Left colon (tissue), 2 donors: ENCODE measurements around the gene FSD1. TPM values are rescaled to one million over a fixed set of nuclear protein-coding genes. Genes with fewer than 3 reads are reported as not detected.
"Not testable (repeated sequence)": the region's sequence is repeated elsewhere in the genome, so short reads cannot be mapped to it uniquely, and the experiment has no call there.

Source experiments
- ATAC-seq: fragments of 200-7000 bp; cut with Tn5 transposase; one replicate; pipeline ENCODE4 v1.9.1; 2020; ENCODE audit warnings: mild to moderate bottlenecking, moderate library complexity
- DNase-seq, 2 donors: peaks; one replicate each; pipeline ENCODE4 v3.0.0-alpha.2; 2020
- intact Hi-C, 2 donors: fragments of 100-400 bp; cut with DNase I in 1 of 2; cut with micrococcal nuclease in 1 of 2; formaldehyde crosslinking; loops; one replicate each; pipeline versions ENCODE4 v1.11.2 to v1.14.0; 2022; cut with DNase I, micrococcal nuclease
- total RNA-seq, 2 donors: library from RNA; stranded (reverse); fragmentation: NEBNext Ultra II Directional; extraction: Animal tissue kit (Norgen Biotek cat#: 25700); gene quantifications; one replicate each; pipeline ENCODE4 v1.2.1, GENCODE V29; 2021
- donor health status: DM: no; HTN: no; CAD: no.
- donor health status: DM: yes; HTN: yes; CAD: no.

FSD1 gene
- total RNA-seq, 2 donors from 2014 or later, result 0.95 to 1.1 TPM

GRCh38 chr19:4305659-4306058, 1.3 kb downstream of the FSD1 start:
- DNase-seq (no peak), ATAC-seq (no peak)
- intact Hi-C loops, result no loop called here

DNA sequence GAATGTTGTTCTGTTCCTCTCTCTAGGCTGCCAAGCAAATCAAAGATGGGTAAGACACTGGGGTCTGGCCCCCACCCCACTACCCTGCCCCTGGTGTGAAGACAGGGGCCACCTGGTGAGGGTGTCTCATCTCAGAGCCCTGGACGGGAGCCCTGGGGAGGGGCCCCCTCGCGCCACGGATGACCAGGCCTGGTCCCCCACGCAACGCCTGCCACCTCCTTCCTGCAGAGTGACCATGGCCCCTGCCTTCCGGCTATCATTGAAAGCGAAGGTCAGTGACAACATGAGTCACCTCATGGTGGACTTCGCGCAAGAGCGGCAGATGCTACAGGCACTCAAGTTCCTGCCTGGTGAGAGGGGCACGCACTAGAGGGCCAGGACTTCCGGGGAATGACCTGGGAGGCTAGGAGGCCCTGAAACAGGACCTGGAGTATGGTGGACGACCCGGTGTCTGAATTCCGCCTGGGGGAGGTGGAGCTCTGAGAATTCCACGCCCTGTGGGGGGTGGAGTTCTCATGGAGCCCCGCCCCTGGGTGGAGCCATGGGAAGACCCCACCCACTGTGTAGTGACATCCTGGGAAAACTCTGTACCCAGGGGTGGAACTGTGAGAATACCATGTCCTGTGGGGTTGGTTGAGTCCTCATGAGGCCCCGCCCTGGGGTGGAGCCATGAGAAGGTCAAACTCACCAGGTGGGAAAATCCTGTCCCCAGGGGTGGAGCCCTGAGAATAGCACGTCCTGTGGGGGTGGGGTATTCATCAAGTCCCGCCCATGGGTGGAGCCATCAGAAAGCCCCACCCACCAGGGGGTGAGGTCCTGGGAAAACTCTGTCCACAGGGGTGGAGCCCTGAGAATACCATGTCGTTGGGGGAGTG, 6.1 kb downstream of the FSD1 start:
- ATAC-seq (peak; percentile 70), DNase-seq (peak in 1 of 2 donors; percentile 43)
- intact Hi-C loops, result no loop called here

GRCh38 chr19:4313847-4314490, 9.6 kb downstream of the FSD1 start:
- intact Hi-C loops, result no loop called here
- ATAC-seq (peak; percentile 35), DNase-seq (no peak)

- ATAC-seq (no peak), DNase-seq (no peak)
- intact Hi-C loops, result no loop called here
Measured at GRCh38 chr19:4316956-4317355, 12.6 kb downstream of the FSD1 start.

- intact Hi-C loops, result no loop called here
- DNase-seq (no peak), ATAC-seq (no peak)
Measured at GRCh38 chr19:4318460-4318859, 14.1 kb downstream of the FSD1 start.

GRCh38 chr19:4319067-4319718, 14.8 kb downstream of the FSD1 start:
- ATAC-seq (no peak), DNase-seq (no peak)
- intact Hi-C loops, result no loop called here

GRCh38 chr19:4320419-4320818, 16.0 kb downstream of the FSD1 start:
- DNase-seq, result no peak
- intact Hi-C loops, result no loop called here
- no peak for ATAC-seq

DNA sequence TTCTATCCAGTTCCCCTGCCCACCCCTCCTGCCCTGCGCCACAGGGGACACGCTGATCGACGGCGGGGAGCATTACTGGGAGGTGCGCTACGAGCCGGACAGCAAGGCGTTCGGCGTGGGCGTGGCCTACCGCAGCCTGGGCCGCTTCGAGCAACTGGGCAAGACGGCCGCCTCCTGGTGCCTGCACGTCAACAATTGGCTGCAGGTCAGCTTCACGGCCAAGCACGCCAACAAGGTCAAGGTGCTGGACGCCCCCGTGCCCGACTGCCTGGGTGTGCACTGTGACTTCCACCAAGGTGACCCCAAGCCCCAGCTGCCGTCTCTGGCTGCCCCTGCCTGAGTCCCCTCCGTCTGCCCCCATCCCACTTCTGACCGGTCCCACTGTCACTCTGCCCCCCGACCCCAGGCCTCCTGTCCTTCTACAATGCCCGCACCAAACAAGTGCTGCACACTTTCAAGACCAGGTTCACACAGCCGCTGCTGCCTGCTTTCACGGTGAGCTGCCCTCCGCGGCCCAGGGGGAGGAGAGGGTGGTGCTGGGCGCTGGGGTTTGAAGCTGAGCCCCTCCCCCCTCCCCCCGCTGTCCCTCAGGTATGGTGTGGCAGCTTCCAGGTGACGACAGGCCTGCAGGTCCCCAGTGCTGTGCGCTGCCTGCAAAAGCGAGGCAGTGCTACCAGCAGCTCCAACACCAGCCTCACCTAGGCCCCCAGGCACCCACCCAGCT, 18.7 kb downstream of the FSD1 start:
- peak; percentile 79 for ATAC-seq
- DNase-seq, result peak in 1 of 2 donors; percentile 71
- intact Hi-C loops, result no loop called here

GRCh38 chr19:4323692-4324091, 19.3 kb downstream of the FSD1 start:
- no peak for DNase-seq
- no peak for ATAC-seq
- intact Hi-C loops, result no loop called here

DNA sequence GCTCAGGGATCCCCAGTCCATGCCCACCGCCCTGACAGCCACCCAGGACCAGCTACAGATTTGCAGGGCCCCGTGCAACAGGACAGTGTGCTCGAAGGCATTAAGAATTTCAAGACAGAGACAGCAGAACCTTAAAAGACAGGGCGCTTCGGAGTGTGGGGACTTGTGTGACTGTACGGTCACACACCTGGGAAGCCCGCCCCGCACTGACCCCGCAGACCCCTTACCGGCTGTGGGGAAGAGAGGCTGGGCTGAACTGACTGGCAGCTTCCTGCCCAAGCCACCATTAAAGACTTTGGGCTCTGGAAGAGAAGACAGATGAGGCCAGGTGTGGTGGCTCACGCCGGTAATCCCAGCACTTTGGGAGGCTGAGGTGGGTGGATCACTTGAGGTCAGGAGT, 19.8 kb downstream of the FSD1 start:
- intact Hi-C loops, result no loop called here
- ATAC-seq (no peak), DNase-seq (no peak)

- DNase-seq (no peak), ATAC-seq (no peak)
- intact Hi-C loops, result no loop called here
Measured at GRCh38 chr19:4326215-4326836, 21.9 kb downstream of the FSD1 start.

DNA sequence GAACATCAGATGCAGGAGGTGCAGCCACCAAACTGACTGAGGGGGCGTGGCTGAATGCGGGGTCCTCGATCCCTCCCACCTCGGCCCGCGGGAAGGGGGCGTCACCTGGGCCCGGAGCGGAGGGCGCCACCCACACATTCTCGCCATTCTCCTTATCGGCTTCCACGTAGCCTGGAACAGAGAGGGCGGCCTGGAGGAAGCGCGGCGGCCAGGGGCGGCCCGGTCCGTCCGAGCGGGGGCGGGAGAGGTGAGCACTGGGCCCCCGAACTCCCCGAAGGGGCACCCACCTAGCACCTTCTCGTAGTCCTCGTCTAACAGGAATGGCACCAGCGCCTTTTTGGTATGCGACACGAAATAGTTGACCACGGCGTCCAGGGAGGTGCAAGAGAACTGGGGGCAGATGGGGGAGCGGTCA, 22.4 kb downstream of the FSD1 start:
- intact Hi-C loops, result no loop called here

GRCh38 chr19:4327252-4327876, 23.0 kb downstream of the FSD1 start:
- DNase-seq (peak; percentile 37 to 80), ATAC-seq (peak; percentile 39)
- intact Hi-C loops, result no loop called here

More for the DNA sequence above, 22.4 kb downstream of the FSD1 start:
- no peak for DNase-seq
- no peak for ATAC-seq

GRCh38 chr19:4327877-4328242, 23.5 kb downstream of the FSD1 start:
- intact Hi-C loops, result no loop called here

GRCh38 chr19:4328243-4328990, 24.0 kb downstream of the FSD1 start:
- peak; percentile 82 for ATAC-seq
- intact Hi-C loops, result no loop called here
- peak; percentile 78 to 94 for DNase-seq

More at GRCh38 chr19:4327877-4328242, 23.5 kb downstream of the FSD1 start:
- ATAC-seq, result peak; percentile 39
- DNase-seq, result no peak

- ATAC-seq, intact Hi-C loops, DNase-seq: not testable (repeated sequence)
Measured at GRCh38 chr19:4328991-4329681, 24.7 kb downstream of the FSD1 start.

DNA sequence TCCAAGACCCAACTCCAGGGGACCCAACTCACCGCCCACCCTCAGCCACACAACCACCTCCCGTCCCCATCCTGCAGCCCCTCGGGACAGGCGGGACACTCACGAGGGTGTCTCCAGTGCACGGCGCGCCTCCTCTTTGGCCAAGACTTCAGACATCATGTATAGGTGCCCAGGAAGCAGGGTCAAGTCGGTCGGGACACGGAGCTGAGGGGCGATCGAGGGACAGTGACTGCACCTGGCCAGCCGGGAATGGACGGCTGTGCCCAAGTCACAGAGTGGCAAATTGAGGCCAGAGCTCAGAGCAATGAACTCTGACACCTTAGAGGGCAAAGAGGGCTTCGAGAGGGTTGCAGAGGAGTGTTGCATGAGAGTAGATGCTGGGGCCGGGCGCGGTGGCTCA, 25.5 kb downstream of the FSD1 start:
- DNase-seq, result no peak
- intact Hi-C loops, result no loop called here
- no peak for ATAC-seq
